WTC11 (cell line): ENCODE measurements around the gene RCAN2. TPM values are rescaled to one million over a fixed set of nuclear protein-coding genes. Genes with fewer than 3 reads are reported as not detected.

Experiments used
- ATAC-seq: fragments of 200-7000 bp; cut with Tn5 transposase; 2 replicates; pipeline ENCODE4 v1.10.0; 2021; ENCODE audit warnings: mild to moderate bottlenecking, moderate library complexity
- CTCF ChIA-PET: fragments of 300-600 bp; sonication (Branson Sonifier 250); formaldehyde crosslinking; loops from one replicate; lab custom pipeline; 2021; ENCODE audit warnings: antibody characterized with exemption; lab: Charles Lee
- POLR2A ChIA-PET: fragments of 350-600 bp; sonication (Branson Sonifier 250); formaldehyde crosslinking; loops from one replicate; lab custom pipeline; 2021; ENCODE audit warnings: antibody characterized with exemption; lab: Charles Lee
- DNase-seq: peaks from one replicate; pipeline ENCODE4 v3.0.0; 2021; ENCODE audit warnings: low spot score
- H3K27ac Mint-ChIP-seq: 2 replicates; pipeline ENCODE4 v1.8.0; 2021; ENCODE audit warnings: mixed read lengths
- H3K27me3 Mint-ChIP-seq: 2 replicates; pipeline ENCODE4 v1.8.0; 2021; ENCODE audit warnings: low read depth, mild to moderate bottlenecking, moderate library complexity, mixed read lengths
- H3K36me3 Mint-ChIP-seq: 2 replicates; pipeline ENCODE4 v1.8.0; 2021; ENCODE audit warnings: mixed read lengths
- H3K4me1 Mint-ChIP-seq: 2 replicates; pipeline ENCODE4 v1.8.0; 2022; ENCODE audit warnings: mixed read lengths
- H3K4me3 Mint-ChIP-seq: 2 replicates; pipeline ENCODE4 v1.8.0; 2021; ENCODE audit warnings: mild to moderate bottlenecking, moderate library complexity, mixed read lengths
- H3K9me3 Mint-ChIP-seq: 2 replicates; pipeline ENCODE4 v1.8.0; 2021; ENCODE audit warnings: mixed read lengths
- ATF1 ChIP-seq: sonication (generic); formaldehyde crosslinking; IDR thresholded peaks from 2 replicates; pipeline ENCODE4 v1.8.1; 2023; ENCODE audit warnings: mild to moderate bottlenecking, moderate library complexity, missing genetic modification reagents
- EMX1 ChIP-seq: fragments of 250-450 bp; sonication (Bioruptor Pico); IDR thresholded peaks from 2 replicates; pipeline ENCODE4 v1.8.0; 2021; ENCODE audit warnings: mild to moderate bottlenecking
- FOXK1 ChIP-seq: sonication (generic); formaldehyde crosslinking; IDR thresholded peaks from 2 replicates; pipeline ENCODE4 v1.8.0; 2022; ENCODE audit warnings: mild to moderate bottlenecking, moderate library complexity, missing genetic modification reagents
- IRF2 ChIP-seq: sonication (generic); formaldehyde crosslinking; IDR thresholded peaks from 2 replicates; pipeline ENCODE4 v1.8.0; 2022; ENCODE audit warnings: low read depth, missing genetic modification reagents, borderline replicate concordance
- OVOL2 ChIP-seq: fragments of 250-450 bp; sonication (Bioruptor Pico); IDR thresholded peaks from 2 replicates; pipeline ENCODE4 v1.9.0; 2021; ENCODE audit warnings: mild to moderate bottlenecking, borderline replicate concordance
- PRRX2 ChIP-seq: fragments of 250-450 bp; sonication (Bioruptor Pico); IDR thresholded peaks from 2 replicates; pipeline ENCODE4 v1.8.0; 2021; ENCODE audit warnings: mild to moderate bottlenecking
- SOX15 ChIP-seq: fragments of 250-450 bp; sonication (Bioruptor Pico); IDR thresholded peaks from 2 replicates; pipeline ENCODE4 v1.9.0; 2021; ENCODE audit warnings: mild to moderate bottlenecking
- TCF7 ChIP-seq: sonication (generic); formaldehyde crosslinking; IDR thresholded peaks from 2 replicates; pipeline ENCODE4 v1.8.0; 2022; ENCODE audit warnings: mild to moderate bottlenecking, low read depth, missing genetic modification reagents, moderate library complexity
- ZNF416 ChIP-seq: fragments of 250-450 bp; sonication (Bioruptor Pico); IDR thresholded peaks from 2 replicates; pipeline ENCODE4 v1.9.0; 2021; ENCODE audit warnings: mild to moderate bottlenecking, inconsistent platforms
- ZNF671 ChIP-seq: fragments of 250-450 bp; sonication (Bioruptor Pico); IDR thresholded peaks from 2 replicates; pipeline ENCODE4 v1.8.0; 2021; ENCODE audit warnings: mild to moderate bottlenecking
- total RNA-seq: library from RNA; stranded (reverse); gene quantifications from 3 replicates; pipeline ENCODE4 v1.2.3, GENCODE V29; 2021
- TF ChIP-seq, protein P1 (sequence below): sonication (generic); formaldehyde crosslinking; conservative IDR thresholded peaks from 2 replicates; pipeline ENCODE4 v1.8.1; 2022; ENCODE audit warnings: mild to moderate bottlenecking, missing genetic modification reagents
- TF ChIP-seq, protein P2 (sequence below): fragments of 250-450 bp; sonication (Bioruptor Pico); IDR thresholded peaks from 2 replicates; pipeline ENCODE4 v1.9.0; 2021; ENCODE audit warnings: moderate library complexity, mild to moderate bottlenecking, inconsistent platforms, borderline replicate concordance
- TF ChIP-seq, protein P3 (sequence below): sonication (generic); formaldehyde crosslinking; IDR thresholded peaks from 2 replicates; pipeline ENCODE4 v1.8.1; 2022; ENCODE audit warnings: mild to moderate bottlenecking, missing genetic modification reagents, moderate library complexity, borderline replicate concordance
- TF ChIP-seq, protein P4 (sequence below): sonication (generic); formaldehyde crosslinking; IDR thresholded peaks from 2 replicates; pipeline ENCODE4 v1.8.0; 2022; ENCODE audit warnings: missing genetic modification reagents
- TF ChIP-seq, protein P5 (sequence below): sonication (generic); formaldehyde crosslinking; IDR thresholded peaks from 2 replicates; pipeline ENCODE4 v1.8.1; 2023; ENCODE audit warnings: mild to moderate bottlenecking, missing genetic modification reagents
- TF ChIP-seq, protein P6 (sequence below): sonication (generic); formaldehyde crosslinking; IDR thresholded peaks from 2 replicates; pipeline ENCODE4 v1.8.0; 2022; ENCODE audit warnings: mild to moderate bottlenecking, missing genetic modification reagents
- TF ChIP-seq, protein P7 (sequence below): sonication (generic); formaldehyde crosslinking; IDR thresholded peaks from 2 replicates; pipeline ENCODE4 v1.8.1; 2023; ENCODE audit warnings: mild to moderate bottlenecking, missing genetic modification reagents
- TF ChIP-seq, protein P8 (sequence below): sonication (generic); formaldehyde crosslinking; IDR thresholded peaks from 2 replicates; pipeline ENCODE4 v1.8.1; 2022; ENCODE audit warnings: low read depth, mild to moderate bottlenecking, moderate library complexity, missing genetic modification reagents, borderline replicate concordance

Gene RCAN2
- total RNA-seq, 1 experiment from 2014 or later: 3.9 TPM

DNA sequence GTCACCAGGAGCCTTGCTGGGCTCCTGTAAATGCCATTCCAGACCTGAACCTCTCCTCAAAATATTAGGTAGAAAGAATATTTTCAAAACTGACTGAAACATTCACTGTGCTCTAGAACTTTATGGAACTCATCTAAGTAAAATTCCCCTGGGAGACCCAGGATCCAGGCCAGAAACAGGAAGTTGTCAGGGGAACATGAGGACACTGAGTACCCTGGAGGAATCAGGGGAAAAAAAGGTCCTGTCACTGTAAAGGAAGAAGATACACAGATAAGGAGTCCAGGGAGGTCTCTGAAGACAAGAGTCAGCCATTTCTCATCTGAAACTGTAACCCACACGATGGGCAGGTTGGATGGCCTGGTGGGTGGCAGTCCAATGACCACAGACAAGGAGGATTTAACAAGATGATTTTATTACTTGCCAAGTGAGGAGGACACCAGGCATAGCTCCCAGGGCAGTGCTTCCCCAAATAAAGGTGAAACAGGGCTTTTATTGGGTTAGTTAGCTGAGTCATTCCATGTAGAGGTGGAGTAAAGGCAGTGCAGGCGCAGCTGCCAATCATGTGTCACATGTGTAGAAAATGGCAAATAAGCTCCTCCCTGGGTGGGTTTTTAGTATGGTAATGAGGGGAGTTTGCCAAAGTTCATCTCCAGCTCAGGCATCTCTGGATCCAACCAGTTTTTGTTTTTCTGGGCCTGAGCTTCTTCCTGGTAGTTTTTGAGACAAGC is 138.5 kb downstream of the RCAN2 start:
- Mint-ChIP-seq H3K4me3 (no peak overlapping the region), H3K9me3 (no peaks in the 10 kb centered on the region; the same call in 1 of the 2 replicates), H3K27me3 (peaks cover 2% of the 10 kb centered on the region; the same call in 1 of the 2 replicates), H3K4me1 (peaks cover 9% of the 10 kb centered on the region), H3K36me3 (no peaks in the 10 kb centered on the region), H3K27ac (no peak overlapping the region)
- TF ChIP-seq EMX1 (CRISPR knock-in tag) (no peak), ZNF416 (CRISPR knock-in tag) (no peak), FOXK1 (no peak)
- TF ChIP-seq, protein P1, sequence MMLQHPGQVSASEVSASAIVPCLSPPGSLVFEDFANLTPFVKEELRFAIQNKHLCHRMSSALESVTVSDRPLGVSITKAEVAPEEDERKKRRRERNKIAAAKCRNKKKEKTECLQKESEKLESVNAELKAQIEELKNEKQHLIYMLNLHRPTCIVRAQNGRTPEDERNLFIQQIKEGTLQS (CRISPR knock-in tag): no peak
- TF ChIP-seq, protein P2, sequence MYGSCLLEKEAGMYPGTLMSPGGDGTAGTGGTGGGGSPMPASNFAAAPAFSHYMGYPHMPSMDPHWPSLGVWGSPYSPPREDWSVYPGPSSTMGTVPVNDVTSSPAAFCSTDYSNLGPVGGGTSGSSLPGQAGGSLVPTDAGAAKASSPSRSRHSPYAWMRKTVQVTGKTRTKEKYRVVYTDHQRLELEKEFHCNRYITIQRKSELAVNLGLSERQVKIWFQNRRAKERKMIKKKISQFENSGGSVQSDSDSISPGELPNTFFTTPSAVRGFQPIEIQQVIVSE (CRISPR knock-in tag): no peak
- ATAC-seq (peak; percentile 28; the same call in 1 of the 2 replicates), DNase-seq (no peak)
- CTCF ChIA-PET: no interaction called here
- POLR2A ChIA-PET: no interaction called here

DNA sequence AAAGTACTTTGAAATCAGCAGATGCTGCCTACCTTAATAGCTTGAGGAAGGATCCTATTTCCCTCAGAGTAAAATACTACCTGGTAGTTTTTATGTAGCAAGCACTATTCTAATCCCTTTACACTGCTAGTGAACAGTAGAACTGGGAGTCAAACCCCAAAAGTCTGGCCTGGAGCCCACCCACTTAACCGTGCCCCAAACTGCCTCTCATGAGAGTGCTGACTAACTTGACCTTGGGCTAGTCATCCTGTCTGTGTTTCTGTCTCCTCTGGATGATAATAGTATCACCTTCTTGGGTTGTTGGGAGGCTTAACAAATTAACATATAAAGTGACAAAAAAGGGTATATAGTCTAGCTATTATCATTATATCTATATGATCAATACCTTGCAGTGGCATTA is 140.5 kb downstream of the RCAN2 start:
- Mint-ChIP-seq H3K27me3 (no peaks in the 10 kb centered on the region), H3K36me3 (no peaks in the 10 kb centered on the region), H3K27ac (no peak overlapping the region), H3K9me3 (no peaks in the 10 kb centered on the region; the same call in 1 of the 2 replicates), H3K4me3 (no peak overlapping the region), H3K4me1 (peaks cover 9% of the 10 kb centered on the region)
- DNase-seq (no peak), ATAC-seq (no peak)
- ChIA-PET POLR2A (no interaction called here), CTCF (no interaction called here)
- no peak for TF ChIP-seq IRF2 (CRISPR knock-in tag)
- no peak for TF ChIP-seq SOX15 (CRISPR knock-in tag)
- TF ChIP-seq, protein P3, sequence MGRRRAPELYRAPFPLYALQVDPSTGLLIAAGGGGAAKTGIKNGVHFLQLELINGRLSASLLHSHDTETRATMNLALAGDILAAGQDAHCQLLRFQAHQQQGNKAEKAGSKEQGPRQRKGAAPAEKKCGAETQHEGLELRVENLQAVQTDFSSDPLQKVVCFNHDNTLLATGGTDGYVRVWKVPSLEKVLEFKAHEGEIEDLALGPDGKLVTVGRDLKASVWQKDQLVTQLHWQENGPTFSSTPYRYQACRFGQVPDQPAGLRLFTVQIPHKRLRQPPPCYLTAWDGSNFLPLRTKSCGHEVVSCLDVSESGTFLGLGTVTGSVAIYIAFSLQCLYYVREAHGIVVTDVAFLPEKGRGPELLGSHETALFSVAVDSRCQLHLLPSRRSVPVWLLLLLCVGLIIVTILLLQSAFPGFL (CRISPR knock-in tag): no peak
- TF ChIP-seq OVOL2 (CRISPR knock-in tag): no peak
- TF ChIP-seq, protein P4, sequence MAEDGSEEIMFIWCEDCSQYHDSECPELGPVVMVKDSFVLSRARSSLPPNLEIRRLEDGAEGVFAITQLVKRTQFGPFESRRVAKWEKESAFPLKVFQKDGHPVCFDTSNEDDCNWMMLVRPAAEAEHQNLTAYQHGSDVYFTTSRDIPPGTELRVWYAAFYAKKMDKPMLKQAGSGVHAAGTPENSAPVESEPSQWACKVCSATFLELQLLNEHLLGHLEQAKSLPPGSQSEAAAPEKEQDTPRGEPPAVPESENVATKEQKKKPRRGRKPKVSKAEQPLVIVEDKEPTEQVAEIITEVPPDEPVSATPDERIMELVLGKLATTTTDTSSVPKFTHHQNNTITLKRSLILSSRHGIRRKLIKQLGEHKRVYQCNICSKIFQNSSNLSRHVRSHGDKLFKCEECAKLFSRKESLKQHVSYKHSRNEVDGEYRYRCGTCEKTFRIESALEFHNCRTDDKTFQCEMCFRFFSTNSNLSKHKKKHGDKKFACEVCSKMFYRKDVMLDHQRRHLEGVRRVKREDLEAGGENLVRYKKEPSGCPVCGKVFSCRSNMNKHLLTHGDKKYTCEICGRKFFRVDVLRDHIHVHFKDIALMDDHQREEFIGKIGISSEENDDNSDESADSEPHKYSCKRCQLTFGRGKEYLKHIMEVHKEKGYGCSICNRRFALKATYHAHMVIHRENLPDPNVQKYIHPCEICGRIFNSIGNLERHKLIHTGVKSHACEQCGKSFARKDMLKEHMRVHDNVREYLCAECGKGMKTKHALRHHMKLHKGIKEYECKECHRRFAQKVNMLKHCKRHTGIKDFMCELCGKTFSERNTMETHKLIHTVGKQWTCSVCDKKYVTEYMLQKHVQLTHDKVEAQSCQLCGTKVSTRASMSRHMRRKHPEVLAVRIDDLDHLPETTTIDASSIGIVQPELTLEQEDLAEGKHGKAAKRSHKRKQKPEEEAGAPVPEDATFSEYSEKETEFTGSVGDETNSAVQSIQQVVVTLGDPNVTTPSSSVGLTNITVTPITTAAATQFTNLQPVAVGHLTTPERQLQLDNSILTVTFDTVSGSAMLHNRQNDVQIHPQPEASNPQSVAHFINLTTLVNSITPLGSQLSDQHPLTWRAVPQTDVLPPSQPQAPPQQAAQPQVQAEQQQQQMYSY (CRISPR knock-in tag): no peak
- no peak for TF ChIP-seq PRRX2 (CRISPR knock-in tag)
- no peak for TF ChIP-seq ATF1 (CRISPR knock-in tag)
- no peak for TF ChIP-seq ZNF671 (CRISPR knock-in tag)
- TF ChIP-seq, protein P5, sequence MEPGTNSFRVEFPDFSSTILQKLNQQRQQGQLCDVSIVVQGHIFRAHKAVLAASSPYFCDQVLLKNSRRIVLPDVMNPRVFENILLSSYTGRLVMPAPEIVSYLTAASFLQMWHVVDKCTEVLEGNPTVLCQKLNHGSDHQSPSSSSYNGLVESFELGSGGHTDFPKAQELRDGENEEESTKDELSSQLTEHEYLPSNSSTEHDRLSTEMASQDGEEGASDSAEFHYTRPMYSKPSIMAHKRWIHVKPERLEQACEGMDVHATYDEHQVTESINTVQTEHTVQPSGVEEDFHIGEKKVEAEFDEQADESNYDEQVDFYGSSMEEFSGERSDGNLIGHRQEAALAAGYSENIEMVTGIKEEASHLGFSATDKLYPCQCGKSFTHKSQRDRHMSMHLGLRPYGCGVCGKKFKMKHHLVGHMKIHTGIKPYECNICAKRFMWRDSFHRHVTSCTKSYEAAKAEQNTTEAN (CRISPR knock-in tag): no peak
- TF ChIP-seq, protein P1 (CRISPR knock-in tag): no peak
- TF ChIP-seq, protein P6, sequence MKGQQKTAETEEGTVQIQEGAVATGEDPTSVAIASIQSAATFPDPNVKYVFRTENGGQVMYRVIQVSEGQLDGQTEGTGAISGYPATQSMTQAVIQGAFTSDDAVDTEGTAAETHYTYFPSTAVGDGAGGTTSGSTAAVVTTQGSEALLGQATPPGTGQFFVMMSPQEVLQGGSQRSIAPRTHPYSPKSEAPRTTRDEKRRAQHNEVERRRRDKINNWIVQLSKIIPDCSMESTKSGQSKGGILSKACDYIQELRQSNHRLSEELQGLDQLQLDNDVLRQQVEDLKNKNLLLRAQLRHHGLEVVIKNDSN: no peak
- TF ChIP-seq, protein P7, sequence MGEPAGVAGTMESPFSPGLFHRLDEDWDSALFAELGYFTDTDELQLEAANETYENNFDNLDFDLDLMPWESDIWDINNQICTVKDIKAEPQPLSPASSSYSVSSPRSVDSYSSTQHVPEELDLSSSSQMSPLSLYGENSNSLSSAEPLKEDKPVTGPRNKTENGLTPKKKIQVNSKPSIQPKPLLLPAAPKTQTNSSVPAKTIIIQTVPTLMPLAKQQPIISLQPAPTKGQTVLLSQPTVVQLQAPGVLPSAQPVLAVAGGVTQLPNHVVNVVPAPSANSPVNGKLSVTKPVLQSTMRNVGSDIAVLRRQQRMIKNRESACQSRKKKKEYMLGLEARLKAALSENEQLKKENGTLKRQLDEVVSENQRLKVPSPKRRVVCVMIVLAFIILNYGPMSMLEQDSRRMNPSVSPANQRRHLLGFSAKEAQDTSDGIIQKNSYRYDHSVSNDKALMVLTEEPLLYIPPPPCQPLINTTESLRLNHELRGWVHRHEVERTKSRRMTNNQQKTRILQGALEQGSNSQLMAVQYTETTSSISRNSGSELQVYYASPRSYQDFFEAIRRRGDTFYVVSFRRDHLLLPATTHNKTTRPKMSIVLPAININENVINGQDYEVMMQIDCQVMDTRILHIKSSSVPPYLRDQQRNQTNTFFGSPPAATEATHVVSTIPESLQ (CRISPR knock-in tag): no peak
- TF ChIP-seq, protein P8, sequence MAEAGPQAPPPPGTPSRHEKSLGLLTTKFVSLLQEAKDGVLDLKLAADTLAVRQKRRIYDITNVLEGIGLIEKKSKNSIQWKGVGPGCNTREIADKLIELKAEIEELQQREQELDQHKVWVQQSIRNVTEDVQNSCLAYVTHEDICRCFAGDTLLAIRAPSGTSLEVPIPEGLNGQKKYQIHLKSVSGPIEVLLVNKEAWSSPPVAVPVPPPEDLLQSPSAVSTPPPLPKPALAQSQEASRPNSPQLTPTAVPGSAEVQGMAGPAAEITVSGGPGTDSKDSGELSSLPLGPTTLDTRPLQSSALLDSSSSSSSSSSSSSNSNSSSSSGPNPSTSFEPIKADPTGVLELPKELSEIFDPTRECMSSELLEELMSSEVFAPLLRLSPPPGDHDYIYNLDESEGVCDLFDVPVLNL (CRISPR knock-in tag): no peak
- TF ChIP-seq TCF7: no peak
